Iris pigment epithelial cell (primary cell): ENCODE results near the gene SYCP2.
"Not testable (repeated sequence)": the region's sequence is repeated elsewhere in the genome, so short reads cannot be mapped to it uniquely, and the experiment has no call there.

ENCODE experiments used
- DNase-seq: peaks from one replicate; pipeline ENCODE4 v3.0.0-alpha.2; 2011; ENCODE audit warnings: low read depth

Gene SYCP2

DNA sequence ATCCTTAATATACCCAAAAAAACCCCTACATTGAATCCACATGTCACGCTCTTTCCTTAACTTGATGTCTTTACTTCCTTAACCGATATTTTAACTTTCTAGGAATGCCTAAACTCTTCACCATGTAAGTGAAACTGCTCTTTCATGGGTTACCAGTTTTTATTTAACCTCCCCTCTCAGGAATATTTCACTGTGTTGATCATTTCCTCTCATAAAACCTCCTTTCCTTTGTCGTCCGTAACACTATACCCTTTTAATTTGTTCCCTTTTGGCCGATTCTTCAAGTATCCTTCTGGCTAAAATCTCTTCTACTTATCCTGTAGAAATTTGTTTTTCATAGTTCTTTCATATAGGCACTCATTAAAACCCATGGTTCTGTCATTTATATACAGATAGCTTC lies 24.6 kb downstream of the SYCP2 start:
- DNase-seq, result no peak

DNA sequence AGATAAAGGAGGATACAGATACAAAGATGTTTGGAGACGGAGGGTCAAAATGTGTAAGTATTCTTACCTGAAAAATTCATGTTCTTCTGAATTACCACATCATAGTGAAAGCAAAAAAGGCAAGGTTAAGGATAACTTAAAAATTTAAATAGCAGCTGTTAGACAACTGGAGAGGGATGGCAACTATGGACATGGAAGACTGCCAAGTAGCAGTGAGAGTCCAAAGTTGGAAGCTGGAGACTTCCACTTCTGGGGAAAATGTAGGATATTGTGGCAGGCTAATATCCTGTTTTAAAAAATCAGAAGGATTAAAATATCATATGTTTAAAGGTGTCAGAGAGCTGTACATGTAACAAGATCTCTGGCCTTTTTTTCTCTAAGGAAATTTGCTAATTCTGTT lies 29.8 kb downstream of the SYCP2 start:
- DNase-seq, result no peak

DNA sequence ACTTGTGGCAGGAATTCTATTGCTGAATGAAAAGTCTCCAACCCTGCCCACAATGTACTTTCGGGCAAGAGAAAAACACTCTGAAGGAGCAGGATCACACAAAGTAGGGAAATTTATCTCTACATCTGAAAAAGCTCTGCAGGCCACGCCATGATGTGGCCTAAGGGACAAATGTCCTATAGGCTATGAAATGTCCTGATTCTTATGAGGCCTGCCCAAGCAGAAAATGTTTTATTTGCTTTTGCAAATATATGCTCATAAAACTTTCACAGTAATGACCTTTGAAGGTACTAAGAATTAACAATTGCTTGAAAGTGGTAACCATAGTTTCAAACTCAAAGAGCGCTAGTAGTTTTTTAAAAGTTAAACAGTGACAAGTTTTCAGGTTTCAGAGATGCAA lies 31.0 kb downstream of the SYCP2 start:
- DNase-seq, result no peak

GRCh38 chr20:59895908-59896307 lies 37.5 kb downstream of the SYCP2 start:
- DNase-seq, result no peak

- DNase-seq, result no peak
These were observed 41.9 kb downstream of the SYCP2 start for GRCh38 chr20:59891581-59891980.

DNA sequence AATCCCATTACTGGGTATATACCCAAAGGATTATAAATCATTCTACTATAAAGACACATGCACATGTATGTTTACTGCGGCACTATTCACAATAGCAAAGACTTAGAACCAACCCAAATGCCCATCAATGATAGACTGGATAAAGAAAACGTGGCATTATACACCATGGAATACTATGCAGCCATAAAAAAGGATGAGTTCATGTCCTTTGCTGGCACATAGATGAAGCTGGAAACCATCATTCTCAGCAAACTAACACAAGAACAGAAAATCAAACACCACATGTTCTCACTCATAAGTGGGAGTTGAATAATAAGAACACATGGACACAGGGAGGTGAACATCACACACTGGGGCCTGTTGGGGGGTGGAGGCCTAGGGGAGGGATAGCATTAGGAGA lies 43.4 kb downstream of the SYCP2 start:
- not testable (repeated sequence) for DNase-seq

- DNase-seq, result no peak
These were observed 45.4 kb downstream of the SYCP2 start for GRCh38 chr20:59888050-59888449.

- DNase-seq, result no peak
These were observed 48.9 kb downstream of the SYCP2 start for GRCh38 chr20:59884494-59884893.

- DNase-seq, result no peak
These were observed 53.2 kb downstream of the SYCP2 start for GRCh38 chr20:59880198-59880597.

GRCh38 chr20:59873409-59873808 lies 60.0 kb downstream of the SYCP2 start:
- DNase-seq, result no peak

GRCh38 chr20:59871096-59871495 lies 62.3 kb downstream of the SYCP2 start:
- no peak for DNase-seq

DNA sequence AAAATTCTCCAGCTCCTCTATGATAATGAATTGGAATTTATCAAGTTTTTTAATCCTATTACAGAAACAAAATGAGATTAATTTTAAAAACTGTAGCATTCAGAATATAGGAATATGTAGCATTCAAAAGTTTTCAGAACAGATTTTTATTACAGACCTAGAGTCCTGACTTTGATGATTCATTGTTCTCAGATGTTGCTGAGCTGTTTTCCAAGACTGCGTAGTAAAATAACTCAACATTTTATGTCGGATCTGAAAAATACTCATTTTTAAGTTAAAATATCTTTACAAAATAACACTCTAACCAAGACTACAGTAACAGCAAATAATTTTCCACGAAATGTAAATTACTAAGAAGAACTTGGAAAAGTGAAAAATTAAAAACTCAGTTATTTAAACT lies 67.1 kb downstream of the SYCP2 start:
- no peak for DNase-seq

DNA sequence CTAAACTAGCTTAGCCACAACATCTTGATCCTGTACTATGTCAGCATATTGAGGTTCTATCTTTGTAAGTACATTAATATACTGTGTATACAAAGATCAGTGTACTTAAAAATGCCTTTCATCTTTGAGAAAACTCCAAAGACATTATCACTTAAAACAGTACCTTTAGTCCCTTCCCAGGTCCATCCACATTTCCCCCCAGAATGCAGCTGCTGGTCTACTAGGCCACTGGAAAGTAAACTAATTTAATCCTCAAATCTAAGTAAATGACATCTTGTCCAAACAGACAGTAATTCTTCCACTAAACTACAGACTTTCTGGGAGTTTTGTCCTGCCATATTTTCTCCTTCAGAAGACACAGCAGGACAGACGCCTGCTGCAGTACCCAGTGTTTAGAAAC lies 68.7 kb downstream of the SYCP2 start:
- DNase-seq, result no peak

- DNase-seq, result no peak
These were observed 70.4 kb downstream of the SYCP2 start for GRCh38 chr20:59863058-59863457.

- DNase-seq, result no peak
These were observed 72.0 kb downstream of the SYCP2 start for GRCh38 chr20:59861401-59861800.

- no peak for DNase-seq
These were observed 75.0 kb downstream of the SYCP2 start for GRCh38 chr20:59858425-59858824.

- no peak for DNase-seq
These were observed 75.5 kb downstream of the SYCP2 start for GRCh38 chr20:59857966-59858365.

DNA sequence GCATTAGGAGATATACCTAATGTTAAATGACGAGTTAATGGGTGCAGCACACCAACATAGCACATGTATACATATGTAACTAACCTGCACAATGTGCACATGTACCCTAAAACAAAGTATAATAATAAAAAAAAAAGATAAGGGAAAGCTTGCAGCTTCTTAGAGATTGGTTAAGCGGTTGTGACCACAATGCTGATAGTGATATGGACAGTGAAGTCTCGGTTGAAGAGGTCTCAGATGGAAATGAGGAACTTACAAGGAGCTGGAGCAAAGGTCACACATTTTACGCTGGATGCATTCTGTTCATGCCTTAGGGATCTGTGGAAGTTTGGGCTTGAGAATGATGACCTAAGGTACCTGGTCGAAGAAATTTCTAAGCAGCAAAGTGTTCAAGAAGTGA lies 76.5 kb downstream of the SYCP2 start:
- not testable (repeated sequence) for DNase-seq

DNA sequence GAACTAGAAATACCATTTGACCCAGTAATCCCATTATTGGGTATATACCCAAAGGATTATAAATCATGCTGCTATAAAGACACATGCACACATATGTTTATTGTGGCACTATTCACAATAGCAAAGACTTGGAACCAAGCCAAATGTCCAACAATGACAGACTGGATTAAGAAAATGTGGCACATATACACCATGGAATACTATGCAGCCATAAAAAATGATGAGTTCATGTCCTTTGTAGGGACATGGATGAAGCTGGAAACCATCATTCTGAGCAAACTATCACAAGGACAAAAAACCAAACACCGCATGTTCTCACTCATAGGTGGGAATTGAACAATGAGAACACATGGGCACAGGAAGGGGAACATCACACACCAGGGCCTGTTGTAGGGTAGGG lies 76.9 kb downstream of the SYCP2 start:
- not testable (repeated sequence) for DNase-seq

- peak; percentile 50 for DNase-seq
These were observed 83.3 kb downstream of the SYCP2 start for GRCh38 chr20:59850018-59850641.

DNA sequence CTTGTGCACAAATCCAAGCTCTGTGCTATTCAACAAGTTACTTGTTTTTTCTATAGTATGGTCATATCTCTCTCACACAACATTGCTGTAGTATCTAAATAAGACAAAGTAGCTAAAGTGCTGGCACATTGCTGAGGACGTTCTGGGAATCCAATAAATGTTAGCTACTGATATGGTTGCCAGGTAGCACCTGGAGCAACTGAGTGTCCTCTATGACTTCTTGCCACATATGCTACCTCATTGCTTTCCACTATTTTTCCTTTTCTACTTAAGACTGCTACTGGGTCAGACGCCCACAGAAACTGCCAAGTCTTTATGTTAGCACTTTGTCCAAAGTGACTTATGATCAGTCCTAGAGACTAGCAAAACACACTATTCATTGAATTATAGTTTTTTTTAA lies 85.3 kb downstream of the SYCP2 start:
- DNase-seq, result no peak

DNA sequence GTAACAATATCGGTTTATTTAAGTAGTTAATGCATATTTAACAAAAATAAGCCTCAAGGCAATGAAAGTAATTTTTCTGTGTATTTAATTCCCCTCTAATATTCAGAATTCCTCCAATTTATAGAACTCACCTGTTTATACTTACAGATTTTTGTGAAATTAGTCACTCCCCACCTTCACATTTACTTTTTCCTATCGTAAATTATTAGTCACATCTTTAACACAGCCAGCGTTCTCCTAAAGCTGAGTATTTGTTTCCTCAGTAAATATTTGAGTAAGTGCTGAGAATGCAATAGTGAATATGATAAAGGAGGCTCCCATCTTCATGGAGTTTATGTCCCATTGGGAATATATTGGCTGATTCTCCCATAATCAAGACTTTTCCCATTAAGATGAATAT lies 88.0 kb downstream of the SYCP2 start:
- no peak for DNase-seq

GRCh38 chr20:59839400-59839799 lies 94.0 kb downstream of the SYCP2 start:
- DNase-seq, result no peak

DNA sequence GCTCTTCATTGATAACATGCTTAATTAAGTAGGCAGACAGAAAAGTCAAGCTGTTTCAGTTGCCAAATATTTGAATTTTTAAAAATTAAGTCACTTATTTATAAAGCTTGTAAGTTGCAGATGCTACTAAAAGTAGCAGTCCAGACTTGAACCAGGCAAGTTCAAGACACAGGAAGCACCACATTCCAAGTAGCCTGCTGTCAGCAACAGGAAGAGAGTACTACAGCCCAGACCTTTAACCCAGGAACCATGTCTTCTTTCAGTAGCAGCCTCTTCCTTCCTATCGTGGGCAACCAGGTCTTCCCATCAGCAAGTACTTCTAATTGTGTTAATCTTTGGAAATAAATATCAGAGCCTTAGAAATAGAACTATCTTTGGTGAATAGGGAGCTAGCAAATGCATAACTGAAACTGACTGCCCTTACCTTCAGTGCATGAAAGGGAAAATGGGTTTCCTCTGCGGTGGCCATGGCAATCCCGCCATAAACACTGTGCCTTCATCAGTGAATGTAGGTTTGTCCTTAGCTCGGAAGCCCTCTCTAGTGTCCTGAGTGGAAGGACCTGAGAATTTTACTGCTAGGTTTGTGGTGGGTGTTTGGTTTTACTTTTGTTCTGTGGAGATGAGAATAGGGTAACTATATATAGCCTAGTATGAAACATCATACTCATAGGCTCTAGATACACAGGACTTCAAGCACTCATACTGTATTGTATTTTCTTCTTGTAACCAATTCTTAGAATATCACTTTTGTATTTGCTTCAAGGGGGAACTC lies 95.6 kb downstream of the SYCP2 start:
- no peak for DNase-seq
